Central memory CD8-positive, alpha-beta T cell (primary cell): ENCODE measurements around the gene TOR1AIP2.
A peak's percentile ranks its signal among the peaks of the same experiment; 100 is the strongest.
"Not testable (repeated sequence)": the region's sequence is repeated elsewhere in the genome, so short reads cannot be mapped to it uniquely, and the experiment has no call there.

ENCODE experiments used
- ATAC-seq: fragments of 150-1000 bp; cut with Tn5 transposase; replicated peaks from 2 replicates; pipeline ENCODE4 v1.10.0; 2022; ENCODE audit warnings: mild to moderate bottlenecking, moderate FRiP score, moderate number of reproducible peaks; ENCODE audit not compliant: poor library complexity, severe bottlenecking; ENCODE audit errors: extremely low read depth
- DNase-seq, 2 donors: peaks; one replicate each; pipeline ENCODE4 v3.0.0; 2021; ENCODE audit warnings: low spot score in 2 of 2
- H3K27ac Mint-ChIP-seq: one replicate; pipeline ENCODE4 v1.8.0; 2022; ENCODE audit warnings: low read depth, mild to moderate bottlenecking, moderate library complexity, mixed read lengths
- H3K27me3 Mint-ChIP-seq: one replicate; pipeline ENCODE4 v1.8.0; 2022; ENCODE audit warnings: mixed read lengths
- H3K36me3 Mint-ChIP-seq: one replicate; pipeline ENCODE4 v1.8.0; 2022; ENCODE audit warnings: mild to moderate bottlenecking, moderate library complexity, mixed read lengths; ENCODE audit not compliant: insufficient read depth
- H3K4me1 Mint-ChIP-seq: one replicate; pipeline ENCODE4 v1.8.0; 2022; ENCODE audit warnings: mixed read lengths
- H3K4me3 Mint-ChIP-seq: one replicate; pipeline ENCODE4 v1.8.0; 2022; ENCODE audit warnings: mild to moderate bottlenecking, moderate library complexity, mixed read lengths
- H3K9me3 Mint-ChIP-seq: one replicate; pipeline ENCODE4 v1.8.0; 2022; ENCODE audit warnings: mixed read lengths

TOR1AIP2 gene

GRCh38 chr1:179867493-179868330, 9.9 kb downstream of the TOR1AIP2 start:
- H3K4me1 Mint-ChIP-seq: peaks cover 18% of the 10 kb centered on the region
- H3K27ac Mint-ChIP-seq: no peak overlapping the region
- DNase-seq (peak; percentile 32), ATAC-seq (peak; percentile 73)
- no peaks in the 10 kb centered on the region for H3K27me3 Mint-ChIP-seq
- H3K9me3 Mint-ChIP-seq: no peaks in the 10 kb centered on the region
- H3K4me3 Mint-ChIP-seq: no peak overlapping the region
- peaks cover 26% of the 10 kb centered on the region for H3K36me3 Mint-ChIP-seq

GRCh38 chr1:179866616-179867015, 11.0 kb downstream of the TOR1AIP2 start:
- Mint-ChIP-seq H3K27me3 (no peaks in the 10 kb centered on the region), H3K4me1 (peaks cover 10% of the 10 kb centered on the region)
- no peak for ATAC-seq

GRCh38 chr1:179865377-179865776, 12.2 kb downstream of the TOR1AIP2 start:
- Mint-ChIP-seq H3K27me3 (no peaks in the 10 kb centered on the region), H3K4me1 (peaks cover 17% of the 10 kb centered on the region), H3K4me3 (no peak overlapping the region), H3K27ac (peak overlapping the region; percentile 22), H3K9me3 (no peaks in the 10 kb centered on the region), H3K36me3 (peaks cover 34% of the 10 kb centered on the region)
- no peak for DNase-seq
- ATAC-seq: no peak

More at GRCh38 chr1:179866616-179867015, 11.0 kb downstream of the TOR1AIP2 start:
- Mint-ChIP-seq H3K4me3 (no peak overlapping the region), H3K27ac (no peak overlapping the region), H3K36me3 (peaks cover 32% of the 10 kb centered on the region), H3K9me3 (no peaks in the 10 kb centered on the region)
- DNase-seq: no peak

- peak overlapping the region; percentile 33 for H3K27ac Mint-ChIP-seq
- H3K9me3 Mint-ChIP-seq: no peaks in the 10 kb centered on the region
- no peak for ATAC-seq
- peaks cover 9% of the 10 kb centered on the region for H3K4me1 Mint-ChIP-seq
- no peaks in the 10 kb centered on the region for H3K27me3 Mint-ChIP-seq
- no peak for DNase-seq
- H3K36me3 Mint-ChIP-seq: peaks cover 26% of the 10 kb centered on the region
- H3K4me3 Mint-ChIP-seq: no peak overlapping the region
These were observed 17.0 kb downstream of the TOR1AIP2 start for GRCh38 chr1:179860652-179861051.

GRCh38 chr1:179857009-179857408, 20.6 kb downstream of the TOR1AIP2 start:
- ATAC-seq (no peak), DNase-seq (no peak)
- no peaks in the 10 kb centered on the region for H3K9me3 Mint-ChIP-seq
- no peak overlapping the region for H3K27ac Mint-ChIP-seq
- no peak overlapping the region for H3K4me3 Mint-ChIP-seq
- peaks cover 9% of the 10 kb centered on the region for H3K4me1 Mint-ChIP-seq
- peaks cover 14% of the 10 kb centered on the region for H3K36me3 Mint-ChIP-seq
- H3K27me3 Mint-ChIP-seq: no peaks in the 10 kb centered on the region

- H3K27ac Mint-ChIP-seq: no peak overlapping the region
- peaks cover 13% of the 10 kb centered on the region for H3K36me3 Mint-ChIP-seq
- ATAC-seq (no peak), DNase-seq (no peak)
- no peak overlapping the region for H3K4me3 Mint-ChIP-seq
- no peaks in the 10 kb centered on the region for H3K27me3 Mint-ChIP-seq
- H3K4me1 Mint-ChIP-seq: peaks cover 9% of the 10 kb centered on the region
- no peaks in the 10 kb centered on the region for H3K9me3 Mint-ChIP-seq
These were observed 21.3 kb downstream of the TOR1AIP2 start for GRCh38 chr1:179856296-179856695.

GRCh38 chr1:179855831-179856230, 21.8 kb downstream of the TOR1AIP2 start:
- not testable (repeated sequence) for H3K4me1 Mint-ChIP-seq, H3K27ac Mint-ChIP-seq, H3K4me3 Mint-ChIP-seq, H3K9me3 Mint-ChIP-seq, H3K27me3 Mint-ChIP-seq, ATAC-seq, DNase-seq
- peaks cover 17% of the 10 kb centered on the region for H3K36me3 Mint-ChIP-seq

GRCh38 chr1:179853102-179853501, 24.5 kb downstream of the TOR1AIP2 start:
- H3K4me1 Mint-ChIP-seq: no peaks in the 10 kb centered on the region
- H3K9me3 Mint-ChIP-seq: no peaks in the 10 kb centered on the region
- H3K27me3 Mint-ChIP-seq: no peaks in the 10 kb centered on the region
- no peak for ATAC-seq
- H3K4me3 Mint-ChIP-seq: no peak overlapping the region
- H3K36me3 Mint-ChIP-seq: peaks cover 31% of the 10 kb centered on the region
- H3K27ac Mint-ChIP-seq: no peak overlapping the region
- DNase-seq: no peak

- ATAC-seq (no peak), DNase-seq (no peak)
- Mint-ChIP-seq H3K4me1 (no peaks in the 10 kb centered on the region), H3K4me3 (no peak overlapping the region), H3K9me3 (no peaks in the 10 kb centered on the region), H3K36me3 (peaks cover 43% of the 10 kb centered on the region), H3K27me3 (no peaks in the 10 kb centered on the region), H3K27ac (no peak overlapping the region)
These were observed 29.4 kb downstream of the TOR1AIP2 start for GRCh38 chr1:179848233-179848632.

- Mint-ChIP-seq H3K4me1 (no peaks in the 10 kb centered on the region), H3K4me3 (no peak overlapping the region), H3K9me3 (no peaks in the 10 kb centered on the region), H3K27ac (no peak overlapping the region), H3K27me3 (no peaks in the 10 kb centered on the region), H3K36me3 (peaks cover 8% of the 10 kb centered on the region)
- DNase-seq (no peak), ATAC-seq (no peak)
These were observed 37.5 kb downstream of the TOR1AIP2 start for GRCh38 chr1:179840107-179840506.

- not testable (repeated sequence) for ATAC-seq, H3K4me1 Mint-ChIP-seq, H3K9me3 Mint-ChIP-seq, H3K4me3 Mint-ChIP-seq, DNase-seq, H3K27ac Mint-ChIP-seq, H3K27me3 Mint-ChIP-seq, H3K36me3 Mint-ChIP-seq
These were observed 40.7 kb downstream of the TOR1AIP2 start for GRCh38 chr1:179836686-179837445.

- DNase-seq: peak in 1 of 2 donors; percentile 6
- peaks cover 19% of the 10 kb centered on the region for H3K27me3 Mint-ChIP-seq
- no peak overlapping the region for H3K4me3 Mint-ChIP-seq
- peak; percentile 56 for ATAC-seq
- H3K9me3 Mint-ChIP-seq: no peaks in the 10 kb centered on the region
- H3K27ac Mint-ChIP-seq: no peak overlapping the region
- peaks cover 2% of the 10 kb centered on the region for H3K36me3 Mint-ChIP-seq
- H3K4me1 Mint-ChIP-seq: peaks cover 17% of the 10 kb centered on the region
These were observed 45.5 kb downstream of the TOR1AIP2 start for GRCh38 chr1:179831852-179832699.
